ENCODE results near the gene IARS1. TPM values are rescaled to one million over a fixed set of nuclear protein-coding genes. Genes with fewer than 3 reads are reported as not detected.

The IARS1 gene
- total RNA-seq, 1 experiment from 2014 or later, result 220 TPM

GRCh38 chr9:92333282-92333634, 39.8 kb upstream of the IARS1 start (continued):
- no peak for TF ChIP-seq RELA (CRISPR knock-in tag; IDR thresholded peaks at IDR 0.05; ENCODE audit: borderline replicate concordance)
- no peak for TF ChIP-seq ZNF671 (CRISPR knock-in tag; IDR thresholded peaks at IDR 0.05)
- TF ChIP-seq ZNF317 (CRISPR knock-in tag; IDR thresholded peaks at IDR 0.05; ENCODE audit: borderline replicate concordance, low read depth), result no peak
- TF ChIP-seq ESRRA (CRISPR knock-in tag; IDR thresholded peaks at IDR 0.05; ENCODE audit: borderline replicate concordance), result no peak
- TF ChIP-seq ZNF423 (CRISPR knock-in tag; IDR thresholded peaks at IDR 0.05), result no peak

DNA sequence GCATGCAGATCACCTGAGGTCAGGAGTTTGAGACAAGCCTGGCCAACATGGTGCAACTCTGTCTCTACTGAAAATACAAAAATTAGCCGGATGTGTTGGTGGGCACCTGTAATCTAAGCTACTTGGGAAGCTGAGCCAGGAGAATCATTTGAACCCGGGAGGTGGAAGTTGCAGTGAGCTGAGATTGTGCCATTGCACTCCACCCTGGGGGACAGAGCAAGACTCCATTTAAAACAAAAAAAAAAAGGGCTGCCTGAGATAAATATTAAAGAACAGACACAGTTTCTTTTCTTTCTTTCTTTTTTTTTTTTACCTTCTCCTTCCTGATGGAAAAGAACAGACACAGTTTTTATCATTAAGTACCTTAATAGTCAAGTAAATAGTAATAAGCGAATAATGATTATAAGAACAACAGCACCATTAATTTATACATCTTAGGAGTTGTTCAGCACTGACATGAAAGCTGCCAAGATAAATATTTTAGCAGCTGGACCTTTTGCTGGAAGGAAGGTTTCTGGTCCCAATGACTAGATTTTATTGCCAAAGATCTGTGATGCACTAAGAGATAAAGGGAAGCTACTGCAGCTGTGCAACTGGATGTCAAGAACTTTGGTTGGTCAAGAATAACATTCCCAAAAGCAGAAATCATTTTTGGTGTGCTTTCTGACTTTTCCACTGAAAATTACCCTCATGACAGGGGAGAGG, 39.2 kb upstream of the IARS1 start:
- Mint-ChIP-seq H3K4me3 (no peak overlapping the region), H3K9me3 (no peaks in the 10 kb centered on the region), H3K36me3 (peaks cover 5% of the 10 kb centered on the region), H3K27me3 (ENCODE audit: low read depth) (no peaks in the 10 kb centered on the region), H3K4me1 (peaks cover 4% of the 10 kb centered on the region), H3K27ac (no peak overlapping the region)
- TF ChIP-seq, protein P1, sequence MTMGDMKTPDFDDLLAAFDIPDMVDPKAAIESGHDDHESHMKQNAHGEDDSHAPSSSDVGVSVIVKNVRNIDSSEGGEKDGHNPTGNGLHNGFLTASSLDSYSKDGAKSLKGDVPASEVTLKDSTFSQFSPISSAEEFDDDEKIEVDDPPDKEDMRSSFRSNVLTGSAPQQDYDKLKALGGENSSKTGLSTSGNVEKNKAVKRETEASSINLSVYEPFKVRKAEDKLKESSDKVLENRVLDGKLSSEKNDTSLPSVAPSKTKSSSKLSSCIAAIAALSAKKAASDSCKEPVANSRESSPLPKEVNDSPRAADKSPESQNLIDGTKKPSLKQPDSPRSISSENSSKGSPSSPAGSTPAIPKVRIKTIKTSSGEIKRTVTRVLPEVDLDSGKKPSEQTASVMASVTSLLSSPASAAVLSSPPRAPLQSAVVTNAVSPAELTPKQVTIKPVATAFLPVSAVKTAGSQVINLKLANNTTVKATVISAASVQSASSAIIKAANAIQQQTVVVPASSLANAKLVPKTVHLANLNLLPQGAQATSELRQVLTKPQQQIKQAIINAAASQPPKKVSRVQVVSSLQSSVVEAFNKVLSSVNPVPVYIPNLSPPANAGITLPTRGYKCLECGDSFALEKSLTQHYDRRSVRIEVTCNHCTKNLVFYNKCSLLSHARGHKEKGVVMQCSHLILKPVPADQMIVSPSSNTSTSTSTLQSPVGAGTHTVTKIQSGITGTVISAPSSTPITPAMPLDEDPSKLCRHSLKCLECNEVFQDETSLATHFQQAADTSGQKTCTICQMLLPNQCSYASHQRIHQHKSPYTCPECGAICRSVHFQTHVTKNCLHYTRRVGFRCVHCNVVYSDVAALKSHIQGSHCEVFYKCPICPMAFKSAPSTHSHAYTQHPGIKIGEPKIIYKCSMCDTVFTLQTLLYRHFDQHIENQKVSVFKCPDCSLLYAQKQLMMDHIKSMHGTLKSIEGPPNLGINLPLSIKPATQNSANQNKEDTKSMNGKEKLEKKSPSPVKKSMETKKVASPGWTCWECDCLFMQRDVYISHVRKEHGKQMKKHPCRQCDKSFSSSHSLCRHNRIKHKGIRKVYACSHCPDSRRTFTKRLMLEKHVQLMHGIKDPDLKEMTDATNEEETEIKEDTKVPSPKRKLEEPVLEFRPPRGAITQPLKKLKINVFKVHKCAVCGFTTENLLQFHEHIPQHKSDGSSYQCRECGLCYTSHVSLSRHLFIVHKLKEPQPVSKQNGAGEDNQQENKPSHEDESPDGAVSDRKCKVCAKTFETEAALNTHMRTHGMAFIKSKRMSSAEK (CRISPR knock-in tag; IDR thresholded peaks at IDR 0.05; ENCODE audit: borderline replicate concordance), result no peak
- TF ChIP-seq SOX15 (CRISPR knock-in tag; IDR thresholded peaks at IDR 0.05) (no peak), TEAD1 (CRISPR knock-in tag; IDR thresholded peaks at IDR 0.05) (no peak), TCF7 (CRISPR knock-in tag; IDR thresholded peaks at IDR 0.05; ENCODE audit: low read depth) (no peak), ATF1 (CRISPR knock-in tag; IDR thresholded peaks at IDR 0.05) (no peak), FOXJ3 (CRISPR knock-in tag; IDR thresholded peaks at IDR 0.05; ENCODE audit: borderline replicate concordance) (no peak), ZSCAN18 (CRISPR knock-in tag; IDR thresholded peaks at IDR 0.05) (no peak), TP53 (CRISPR knock-in tag; IDR thresholded peaks at IDR 0.05) (no peak), FOXK1 (CRISPR knock-in tag; IDR thresholded peaks at IDR 0.05) (no peak), SMAD4 (CRISPR knock-in tag; IDR thresholded peaks at IDR 0.05) (no peak), IRF1 (CRISPR knock-in tag; IDR thresholded peaks at IDR 0.05) (no peak), NFE2L1 (CRISPR knock-in tag; IDR thresholded peaks at IDR 0.05) (no peak), KAT7 (CRISPR knock-in tag; IDR thresholded peaks at IDR 0.05; ENCODE audit: borderline replicate concordance) (no peak)
- TF ChIP-seq, protein P2, sequence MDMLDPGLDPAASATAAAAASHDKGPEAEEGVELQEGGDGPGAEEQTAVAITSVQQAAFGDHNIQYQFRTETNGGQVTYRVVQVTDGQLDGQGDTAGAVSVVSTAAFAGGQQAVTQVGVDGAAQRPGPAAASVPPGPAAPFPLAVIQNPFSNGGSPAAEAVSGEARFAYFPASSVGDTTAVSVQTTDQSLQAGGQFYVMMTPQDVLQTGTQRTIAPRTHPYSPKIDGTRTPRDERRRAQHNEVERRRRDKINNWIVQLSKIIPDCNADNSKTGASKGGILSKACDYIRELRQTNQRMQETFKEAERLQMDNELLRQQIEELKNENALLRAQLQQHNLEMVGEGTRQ (CRISPR knock-in tag; IDR thresholded peaks at IDR 0.05), result no peak
- no peak for ATAC-seq
- DNase-seq (ENCODE audit: low spot score), result no peak
- ChIA-PET CTCF (interaction anchor here (0.9 to 1.3 kb wide), 2 partner anchors 169 to 199 kb away, joined by 3 read pairs; no protein-coding TSS in a partner anchor), POLR2A (no interaction called here)

Measured in WTC11 (cell line).